Astrocyte (in vitro differentiated cells and primary cell): Measurements from ENCODE around the gene KDM6B.

Experiments used
- EZH2 ChIP-seq: IDR thresholded peaks from 2 replicates; pipeline ENCODE4 v1.6.1; 2012; ENCODE audit warnings: mild to moderate bottlenecking, low read length, inconsistent platforms; ENCODE audit not compliant: insufficient read depth
- TF ChIP-seq, protein P1 (sequence below): IDR thresholded peaks from 2 replicates; pipeline ENCODE4 v1.5.1; 2011; ENCODE audit warnings: low read depth, mild to moderate bottlenecking, inconsistent platforms, low read length, moderate library complexity; ENCODE audit not compliant: insufficient read depth

DNA sequence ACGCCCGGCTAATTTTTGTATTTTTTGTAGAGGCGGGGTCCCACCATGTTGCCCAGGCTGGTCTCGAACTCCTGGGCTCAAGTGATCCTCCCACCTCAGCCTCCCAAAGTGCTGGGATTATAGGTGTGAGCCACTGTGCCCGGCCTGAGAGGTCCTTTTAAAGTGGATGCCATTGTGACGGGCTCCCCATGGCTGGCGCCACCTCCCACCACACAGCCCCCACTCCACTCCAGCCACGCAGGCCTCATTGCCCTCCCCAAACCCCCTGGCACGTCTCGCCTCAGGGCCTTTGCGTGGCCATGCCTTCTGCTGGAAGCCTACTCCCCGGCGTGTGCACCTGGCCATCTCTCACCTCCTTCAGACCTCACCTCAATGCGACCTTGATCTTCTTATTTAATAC is 11.9 kb upstream of the KDM6B start:
- TF ChIP-seq EZH2: no peak
- TF ChIP-seq, protein P1, sequence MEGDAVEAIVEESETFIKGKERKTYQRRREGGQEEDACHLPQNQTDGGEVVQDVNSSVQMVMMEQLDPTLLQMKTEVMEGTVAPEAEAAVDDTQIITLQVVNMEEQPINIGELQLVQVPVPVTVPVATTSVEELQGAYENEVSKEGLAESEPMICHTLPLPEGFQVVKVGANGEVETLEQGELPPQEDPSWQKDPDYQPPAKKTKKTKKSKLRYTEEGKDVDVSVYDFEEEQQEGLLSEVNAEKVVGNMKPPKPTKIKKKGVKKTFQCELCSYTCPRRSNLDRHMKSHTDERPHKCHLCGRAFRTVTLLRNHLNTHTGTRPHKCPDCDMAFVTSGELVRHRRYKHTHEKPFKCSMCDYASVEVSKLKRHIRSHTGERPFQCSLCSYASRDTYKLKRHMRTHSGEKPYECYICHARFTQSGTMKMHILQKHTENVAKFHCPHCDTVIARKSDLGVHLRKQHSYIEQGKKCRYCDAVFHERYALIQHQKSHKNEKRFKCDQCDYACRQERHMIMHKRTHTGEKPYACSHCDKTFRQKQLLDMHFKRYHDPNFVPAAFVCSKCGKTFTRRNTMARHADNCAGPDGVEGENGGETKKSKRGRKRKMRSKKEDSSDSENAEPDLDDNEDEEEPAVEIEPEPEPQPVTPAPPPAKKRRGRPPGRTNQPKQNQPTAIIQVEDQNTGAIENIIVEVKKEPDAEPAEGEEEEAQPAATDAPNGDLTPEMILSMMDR: no peak
